BLaER1 treated with 17β-estradiol and CSF1 and Interleukin-3, amounts not matched to agents 10 nM and 100 nM (cell line): ENCODE data around the gene GATAD2B.

Experiments
- H3K27ac ChIP-seq, 11 experiments: shearing (Covaris generic); formaldehyde crosslinking; 2 replicates each; pipeline ENCODE4 v1.8.1; 2022
- H3K27me3 ChIP-seq, 11 experiments: shearing (Covaris generic); formaldehyde crosslinking; 2 replicates each; pipeline ENCODE4 v1.8.1; 2022
- H3K36me3 ChIP-seq, 11 experiments: shearing (Covaris generic); formaldehyde crosslinking; 2 replicates each; pipeline ENCODE4 v1.8.1; 2022
- H3K4me1 ChIP-seq, 10 experiments: shearing (Covaris generic); formaldehyde crosslinking; 2 replicates each; pipeline ENCODE4 v1.8.1; 2022
- H3K4me2 ChIP-seq, 11 experiments: shearing (Covaris generic); formaldehyde crosslinking; 2 replicates each; pipeline ENCODE4 v1.8.1; 2022
- H3K4me3 ChIP-seq, 10 experiments: shearing (Covaris generic); formaldehyde crosslinking; 2 replicates each; pipeline ENCODE4 v1.8.1; 2022
- H3K9ac ChIP-seq, 11 experiments: shearing (Covaris generic); formaldehyde crosslinking; 2 replicates each; pipeline ENCODE4 v1.8.1; 2022
- H3K9me3 ChIP-seq, 11 experiments: shearing (Covaris generic); formaldehyde crosslinking; replicated peaks in 1 of 11; 2 replicates each; pipeline ENCODE4 v1.8.1; 2022
- H4K20me1 ChIP-seq, 11 experiments: shearing (Covaris generic); formaldehyde crosslinking; 2 replicates each; pipeline ENCODE4 v1.8.1; 2022
- Cebpa-rat ChIP-seq, 11 experiments: shearing (Covaris generic); IDR thresholded peaks; 2 replicates each; pipeline ENCODE4 v1.8.1; 2022

GATAD2B gene

DNA sequence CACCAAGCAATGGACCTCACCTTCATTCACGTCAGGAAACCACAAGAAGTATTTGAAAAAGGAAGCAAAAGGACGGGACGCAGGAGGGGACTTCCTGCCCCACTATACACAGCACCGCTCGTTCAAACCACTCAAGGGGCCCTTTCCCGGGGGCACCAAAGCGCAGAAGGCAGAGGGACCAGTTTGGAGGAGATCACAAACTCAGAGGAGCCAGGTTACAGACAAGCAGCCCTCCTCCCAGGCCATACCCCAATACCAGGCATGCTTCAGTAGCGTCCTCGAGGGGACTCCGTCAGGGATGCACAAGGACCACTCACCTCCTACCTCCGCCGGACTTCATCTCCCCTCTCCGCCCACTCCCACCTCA lies 35.0 kb upstream of the GATAD2B start:
- H3K27ac ChIP-seq = peak overlapping the region; percentile 69 to 94 (median 91)
- peak overlapping the region; percentile 85 to 99 (median 95) for H3K4me2 ChIP-seq
- H3K27me3 ChIP-seq = no peaks in the 10 kb centered on the region
- peaks cover 37 to 50% (median 40%) of the 10 kb centered on the region in 11 experiments for H3K36me3 ChIP-seq
- TF ChIP-seq Cebpa-rat (IDR thresholded peaks at IDR 0.05) = no peak
- peaks cover 39 to 67% (median 48%) of the 10 kb centered on the region in 11 experiments for H4K20me1 ChIP-seq
- no peaks in the 10 kb centered on the region for H3K9me3 ChIP-seq
- peaks cover 66 to 81% (median 73%) of the 10 kb centered on the region in 10 experiments for H3K4me1 ChIP-seq
- H3K9ac ChIP-seq = peak overlapping the region; percentile 86 to 97 (median 95)
- peak overlapping the region; percentile 81 to 99 (median 96) for H3K4me3 ChIP-seq

GRCh38 chr1:153956997-153957715 lies 34.4 kb upstream of the GATAD2B start:
- Histone ChIP-seq H3K9ac (peak overlapping the region; percentile 86 to 97 (median 95)), H3K4me3 (peak overlapping the region; percentile 81 to 99 (median 96)), H3K9me3 (no peaks in the 10 kb centered on the region), H3K36me3 (peaks cover 42 to 56% (median 46%) of the 10 kb centered on the region in 11 experiments), H3K27me3 (no peaks in the 10 kb centered on the region), H3K4me1 (peaks cover 60 to 80% (median 67%) of the 10 kb centered on the region in 10 experiments), H4K20me1 (peaks cover 39 to 69% (median 52%) of the 10 kb centered on the region in 11 experiments), H3K4me2 (peak overlapping the region; percentile 85 to 99 (median 95)), H3K27ac (peak overlapping the region; percentile 69 to 94 (median 91))
- no peak for TF ChIP-seq Cebpa-rat (IDR thresholded peaks at IDR 0.05)

DNA sequence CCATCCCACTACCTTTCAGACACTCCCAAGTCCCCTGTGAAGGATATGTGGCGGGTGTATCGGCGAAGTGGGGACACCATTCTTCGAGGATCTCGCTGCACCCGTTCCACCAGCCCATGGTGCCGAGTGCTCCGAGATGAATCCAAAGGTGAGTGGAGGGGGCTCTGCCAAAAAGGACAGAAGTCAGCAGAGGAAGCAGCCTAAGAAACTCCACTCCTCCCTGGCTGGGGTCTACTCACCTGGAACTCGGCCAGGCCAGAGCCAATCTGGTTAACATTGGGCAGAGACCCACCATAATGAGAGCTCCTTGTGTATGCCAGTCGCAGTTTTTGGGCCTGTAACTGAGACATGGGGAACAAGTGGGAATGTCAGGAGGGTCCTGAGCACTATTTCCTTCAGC lies 32.1 kb upstream of the GATAD2B start:
- Histone ChIP-seq H3K4me1 (peaks cover 44 to 80% (median 51%) of the 10 kb centered on the region in 10 experiments), H4K20me1 (peaks cover 39 to 75% (median 54%) of the 10 kb centered on the region in 11 experiments), H3K27ac (0 out of 22 replicates have a peak overlapping the region, but pooled peaks of 2 of the 11 experiments have one; percentile 3 to 6), H3K36me3 (peaks cover 53 to 62% (median 56%) of the 10 kb centered on the region in 11 experiments), H3K4me3 (no peak overlapping the region), H3K9ac (peak overlapping the region in 7 of 11 experiments; percentile 1 to 89 (median 43); a peak in 7 of 22 replicates), H3K4me2 (peak overlapping the region in 9 of 11 experiments; percentile 89 to 99 (median 95); a peak in 15 of 22 replicates), H3K9me3 (no peaks in the 10 kb centered on the region), H3K27me3 (no peaks in the 10 kb centered on the region)
- TF ChIP-seq Cebpa-rat (IDR thresholded peaks at IDR 0.05) = no peak

DNA sequence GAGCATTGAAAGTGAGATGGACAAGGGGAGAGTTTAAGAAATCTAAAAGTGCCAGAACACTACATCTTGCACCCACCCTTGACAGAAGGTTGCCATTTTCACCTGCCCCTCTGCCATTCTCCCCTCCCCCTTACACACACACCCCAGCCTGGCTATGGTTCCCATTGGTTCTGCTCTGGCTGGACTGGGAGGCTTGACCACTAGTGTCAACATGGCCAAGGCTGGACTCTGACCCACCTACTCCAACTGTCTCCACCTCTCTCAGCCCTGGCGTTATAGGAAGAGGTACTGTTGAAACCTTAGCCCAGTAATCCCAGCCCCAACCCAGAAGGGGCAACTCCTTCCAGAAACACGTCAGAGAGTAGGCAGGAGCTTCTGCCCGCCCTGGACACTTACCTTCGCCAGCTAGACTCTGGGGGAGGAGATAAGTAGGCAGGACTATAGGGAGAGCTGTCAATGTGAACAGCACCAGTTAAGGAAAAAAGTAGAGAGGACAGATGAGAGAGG lies 31.1 kb upstream of the GATAD2B start:
- Histone ChIP-seq H3K4me1 (peaks cover 39 to 80% (median 46%) of the 10 kb centered on the region in 10 experiments), H3K27ac (no peak overlapping the region), H3K4me3 (no peak overlapping the region), H3K4me2 (0 out of 22 replicates have a peak overlapping the region, but pooled peaks of 2 of the 11 experiments have one; percentile 91 to 98), H3K27me3 (no peaks in the 10 kb centered on the region), H3K9ac (peak overlapping the region in 7 of 11 experiments; percentile 1 to 86 (median 14); a peak in 4 of 22 replicates), H3K36me3 (peaks cover 60 to 63% (median 61%) of the 10 kb centered on the region in 11 experiments), H3K9me3 (no peaks in the 10 kb centered on the region), H4K20me1 (peaks cover 39 to 75% (median 54%) of the 10 kb centered on the region in 11 experiments)
- TF ChIP-seq Cebpa-rat (IDR thresholded peaks at IDR 0.05) = no peak

DNA sequence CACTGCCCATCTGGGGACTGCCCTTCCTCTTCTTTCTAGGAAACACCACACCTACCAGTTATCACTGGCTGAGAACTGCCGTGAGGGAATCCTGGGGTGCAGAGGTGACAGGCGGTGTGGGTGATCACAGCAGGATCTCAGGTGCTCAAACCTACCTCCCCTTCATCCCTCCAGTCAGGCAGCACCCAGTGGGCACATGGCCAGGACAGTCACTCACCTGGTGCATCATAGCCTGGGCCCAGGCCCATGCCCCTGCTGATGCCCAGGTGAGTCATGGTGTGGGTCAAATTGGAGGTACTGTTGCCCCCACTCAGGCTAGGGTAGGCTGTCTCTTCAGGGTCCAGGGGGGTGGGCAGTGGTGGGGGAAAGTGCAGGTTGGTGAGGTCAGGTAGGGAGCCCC lies 29.0 kb upstream of the GATAD2B start:
- Histone ChIP-seq H4K20me1 (peaks cover 28 to 71% (median 47%) of the 10 kb centered on the region in 11 experiments), H3K27me3 (no peaks in the 10 kb centered on the region), H3K4me2 (peak overlapping the region in 1 of 11 experiments; percentile 29; a peak in 1 of 22 replicates), H3K4me3 (no peak overlapping the region), H3K9me3 (no peaks in the 10 kb centered on the region), H3K4me1 (peaks cover 34 to 95% (median 55%) of the 10 kb centered on the region in 10 experiments), H3K27ac (no peak overlapping the region), H3K9ac (peak overlapping the region in 1 of 11 experiments; percentile 45; a peak in 1 of 22 replicates), H3K36me3 (peaks cover 78 to 83% (median 80%) of the 10 kb centered on the region in 11 experiments)
- no peak for TF ChIP-seq Cebpa-rat (IDR thresholded peaks at IDR 0.05)

DNA sequence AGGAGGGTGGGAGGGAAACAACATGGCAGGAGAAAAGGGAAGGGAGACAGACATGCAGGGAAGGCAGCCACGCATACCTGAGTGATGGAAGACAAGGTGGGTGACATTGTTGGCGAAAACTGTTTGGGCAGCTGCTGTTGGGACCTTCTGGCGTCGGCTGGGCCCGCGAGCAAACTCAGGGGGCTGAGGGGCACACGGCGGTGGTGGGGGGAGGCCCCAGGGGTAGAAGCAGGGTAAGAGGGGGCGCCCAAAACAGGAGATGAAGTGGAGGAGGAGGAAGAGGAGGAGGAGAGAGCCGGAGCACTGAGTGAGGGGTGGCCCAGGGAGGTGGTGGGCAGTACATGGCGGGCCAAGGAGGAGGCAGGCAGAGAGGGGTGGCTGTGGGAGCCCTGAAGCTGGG lies 28.4 kb upstream of the GATAD2B start:
- no peaks in the 10 kb centered on the region for H3K27me3 ChIP-seq
- H4K20me1 ChIP-seq = peaks cover 22 to 65% (median 41%) of the 10 kb centered on the region in 11 experiments
- peak overlapping the region in 3 of 11 experiments; percentile 4 to 45 (median 17); a peak in 2 of 22 replicates for H3K9ac ChIP-seq
- H3K36me3 ChIP-seq = peaks cover 78 to 83% (median 80%) of the 10 kb centered on the region in 11 experiments
- H3K9me3 ChIP-seq = no peaks in the 10 kb centered on the region
- H3K4me3 ChIP-seq = no peak overlapping the region
- H3K4me2 ChIP-seq = peak overlapping the region in 2 of 11 experiments; percentile 55 to 72; a peak in 2 of 22 replicates
- H3K27ac ChIP-seq = peak overlapping the region in 1 of 11 experiments; percentile 4; a peak in 1 of 22 replicates
- H3K4me1 ChIP-seq = peaks cover 30 to 91% (median 51%) of the 10 kb centered on the region in 10 experiments
- no peak for TF ChIP-seq Cebpa-rat (IDR thresholded peaks at IDR 0.05)

DNA sequence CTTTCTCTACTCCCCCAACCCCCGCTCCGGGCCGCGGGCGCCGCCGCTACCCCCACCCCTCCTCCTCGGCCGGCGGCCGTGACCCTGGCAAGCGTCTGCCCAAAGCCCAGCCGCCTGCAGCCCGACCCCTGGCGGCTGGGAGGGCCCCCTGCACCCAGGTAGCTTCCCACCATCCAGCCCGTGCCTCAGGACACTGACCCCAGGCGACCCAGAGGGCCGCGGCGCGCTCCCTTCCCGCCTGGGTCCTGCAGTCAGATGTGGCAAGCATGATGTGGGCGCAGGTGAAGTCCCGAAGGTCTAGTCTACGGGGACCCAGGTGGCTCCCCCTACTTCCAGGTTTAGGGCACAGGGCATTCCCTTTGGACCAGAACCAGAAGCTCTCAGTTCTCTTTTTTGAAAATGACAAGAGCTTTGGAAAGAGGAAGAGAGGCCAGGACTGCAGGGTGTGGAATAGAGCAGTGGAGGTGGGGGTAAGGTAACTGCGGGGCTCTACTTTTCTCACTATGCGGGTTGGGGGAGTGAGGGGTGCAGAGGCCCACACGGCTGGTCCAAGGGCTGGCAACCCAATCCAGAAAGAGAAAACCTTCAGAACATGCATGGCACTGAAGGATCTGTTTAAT lies 24.0 kb upstream of the GATAD2B start, which contains the start of gene DENND4B:
Gene DENND4B, minus strand, starts transcription at position 97 of the 620 bp plus-strand sequence. CDS start 2,344 bp downstream, outside the sequence.
- H3K4me1 ChIP-seq = peaks cover 38 to 81% (median 65%) of the 10 kb centered on the region in 10 experiments
- peak within 1 kb of the TSS; percentile 97 to 100 (median 100) for H3K9ac ChIP-seq
- H3K27me3 ChIP-seq = no peaks in the 10 kb centered on the region
- peaks cover 0 to 37% (median 11%) of the 10 kb centered on the region in 11 experiments; a peak in 12 of 22 replicates for H4K20me1 ChIP-seq
- no peaks in the 10 kb centered on the region for H3K9me3 ChIP-seq
- TF ChIP-seq Cebpa-rat (IDR thresholded peaks at IDR 0.05) = no peak
- H3K27ac ChIP-seq = peak within 1 kb of the TSS; percentile 98 to 100 (median 100)
- H3K4me2 ChIP-seq = peak within 1 kb of the TSS; percentile 96 to 99 (median 98)
- peaks cover 64 to 74% (median 72%) of the 10 kb centered on the region in 11 experiments for H3K36me3 ChIP-seq
- peak within 1 kb of the TSS; percentile 70 to 87 (median 83) for H3K4me3 ChIP-seq

DNA sequence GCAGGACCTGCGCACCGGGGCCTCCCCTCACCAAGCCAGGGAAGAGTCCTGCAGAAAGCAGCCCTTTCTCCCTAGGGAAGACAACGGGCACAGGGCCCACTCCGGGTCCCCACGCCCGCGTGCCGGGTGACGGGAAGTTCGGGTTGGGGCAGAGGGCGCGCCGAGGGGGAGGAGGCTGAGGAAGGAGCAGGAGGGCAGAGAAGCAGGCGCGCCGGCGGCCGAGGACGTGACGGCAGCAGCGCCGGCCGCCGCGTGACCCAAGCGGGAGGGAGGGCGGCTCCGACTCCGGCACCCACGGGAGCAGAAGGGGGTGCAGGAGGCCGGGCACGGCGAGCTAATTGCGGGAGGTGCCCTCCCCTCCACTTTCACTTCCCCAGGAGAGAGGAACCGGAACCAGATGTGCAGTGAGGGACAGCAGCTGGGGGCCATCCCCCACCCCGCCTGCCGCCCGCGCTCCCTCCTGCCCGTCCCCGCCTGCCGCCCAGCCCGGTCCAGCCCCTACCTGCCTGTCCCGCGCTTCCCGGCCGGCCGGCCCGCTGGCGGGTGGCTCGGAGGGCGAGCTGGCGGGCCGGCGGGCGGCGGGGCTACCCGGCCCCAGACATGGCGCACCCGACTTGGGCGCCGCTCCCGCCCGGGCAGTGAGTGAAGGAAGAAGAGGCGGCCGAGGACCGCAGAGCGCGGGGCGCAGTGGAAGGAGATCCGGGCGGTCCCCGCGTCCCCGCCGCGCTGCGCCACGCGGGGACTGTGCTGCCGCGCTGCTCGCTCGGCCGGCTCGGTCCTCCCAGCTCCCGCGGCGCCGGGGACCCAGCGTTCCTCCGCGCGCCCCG lies 23.2 kb upstream of the GATAD2B start:
- Histone ChIP-seq H3K9me3 (no peaks in the 10 kb centered on the region), H3K9ac (peak overlapping the region; percentile 97 to 100 (median 100)), H3K4me2 (peak overlapping the region; percentile 96 to 99 (median 98)), H4K20me1 (peaks cover 0 to 39% (median 18%) of the 10 kb centered on the region in 11 experiments; a peak in 14 of 22 replicates), H3K27me3 (no peaks in the 10 kb centered on the region), H3K4me1 (peaks cover 42 to 81% (median 69%) of the 10 kb centered on the region in 10 experiments), H3K4me3 (peak overlapping the region; percentile 70 to 87 (median 83)), H3K36me3 (peaks cover 64 to 74% (median 72%) of the 10 kb centered on the region in 11 experiments), H3K27ac (peak overlapping the region; percentile 98 to 100 (median 100))
- TF ChIP-seq Cebpa-rat (IDR thresholded peaks at IDR 0.05) = no peak
